Choroid plexus epithelial cell (primary cell): ENCODE measurements around the gene EXOC4.

ENCODE experiments used
- DNase-seq: peaks from one replicate; pipeline ENCODE4 v3.0.0-alpha.2; 2010; ENCODE audit warnings: low read depth
- H3K4me3 ChIP-seq: 2 replicates; pipeline ENCODE4 v1.5.1; 2011; ENCODE audit warnings: low read depth, mild to moderate bottlenecking, control low read depth, low read length, moderate library complexity
- CTCF ChIP-seq: conservative IDR thresholded peaks from 2 replicates; pipeline ENCODE4 v1.5.1; 2011; ENCODE audit warnings: low read depth, mild to moderate bottlenecking, control low read depth, inconsistent platforms, low read length, moderate library complexity

Gene EXOC4

GRCh38 chr7:134029743-134030142 lies 776.9 kb downstream of the EXOC4 start:
- DNase-seq, result peak; percentile 30
- no peak overlapping the region for H3K4me3 ChIP-seq
- TF ChIP-seq CTCF, result no peak

- TF ChIP-seq CTCF, result no peak
- no peak for DNase-seq
- no peak overlapping the region for H3K4me3 ChIP-seq
These were observed 777.6 kb downstream of the EXOC4 start for GRCh38 chr7:134030460-134030865.

GRCh38 chr7:134031835-134032617 lies 779.1 kb downstream of the EXOC4 start:
- H3K4me3 ChIP-seq, result no peak overlapping the region
- DNase-seq, result peak; percentile 20
- TF ChIP-seq CTCF, result no peak

- TF ChIP-seq CTCF, result no peak
- DNase-seq, result no peak
- H3K4me3 ChIP-seq, result no peak overlapping the region
These were observed 781.8 kb downstream of the EXOC4 start for GRCh38 chr7:134034652-134035051.

- no peak for TF ChIP-seq CTCF
- no peak for DNase-seq
These were observed 785.1 kb downstream of the EXOC4 start for GRCh38 chr7:134037991-134038390.

GRCh38 chr7:134040988-134041387 lies 788.1 kb downstream of the EXOC4 start:
- no peak for DNase-seq
- TF ChIP-seq CTCF, result no peak

More at GRCh38 chr7:134037991-134038390, 785.1 kb downstream of the EXOC4 start:
- H3K4me3 ChIP-seq, result no peak overlapping the region

GRCh38 chr7:134041477-134041876 lies 788.6 kb downstream of the EXOC4 start:
- H3K4me3 ChIP-seq, result no peak overlapping the region
- no peak for DNase-seq
- TF ChIP-seq CTCF, result no peak

More at GRCh38 chr7:134040988-134041387, 788.1 kb downstream of the EXOC4 start:
- no peak overlapping the region for H3K4me3 ChIP-seq
